Natural killer cell (primary cell): Measurements from ENCODE around the gene FHOD3. TPM values are rescaled to one million over a fixed set of nuclear protein-coding genes. Genes with fewer than 3 reads are reported as not detected.

ENCODE experiments used
- ATAC-seq, 3 donors: fragments of 150-1000 bp in 2 of 3; fragments of 200-7000 bp in 1 of 3; cut with Tn5 transposase; 1 replicate in 1 of 3; 2 replicates in 2 of 3; pipeline ENCODE4 v1.10.0; 2021; ENCODE audit warnings: mild to moderate bottlenecking in 2 of 3, moderate library complexity in 2 of 3
- DNase-seq, 2 donors: peaks; one replicate each; pipeline versions ENCODE4 v3.0.0 to v3.0.0-alpha.2; 2013 to 2021; ENCODE audit warnings: mixed read lengths in 1 of 2
- H3K27ac ChIP-seq: one replicate; pipeline ENCODE4 v1.5.1; 2013; ENCODE audit warnings: mild to moderate bottlenecking, low read length
- H3K27me3 ChIP-seq: one replicate; pipeline ENCODE4 v1.6.1; 2013; ENCODE audit warnings: low read length; ENCODE audit not compliant: control insufficient read depth, insufficient read depth
- H3K36me3 ChIP-seq: one replicate; pipeline ENCODE4 v1.6.1; 2013; ENCODE audit warnings: low read length; ENCODE audit not compliant: control insufficient read depth, insufficient read depth
- H3K4me1 ChIP-seq: one replicate; pipeline ENCODE4 v1.6.1; 2013; ENCODE audit warnings: low read length; ENCODE audit not compliant: control insufficient read depth, insufficient read depth
- H3K4me3 ChIP-seq: one replicate; pipeline ENCODE4 v1.5.1; 2013; ENCODE audit warnings: low read length
- H3K9me3 ChIP-seq: one replicate; pipeline ENCODE4 v1.6.1; 2013; ENCODE audit warnings: low read length; ENCODE audit not compliant: control insufficient read depth, insufficient read depth
- H3K27ac Mint-ChIP-seq, 2 donors: one replicate each; pipeline ENCODE4 v1.8.0; 2022; ENCODE audit warnings: mild to moderate bottlenecking in 2 of 2, mixed read lengths in 2 of 2, moderate library complexity in 1 of 2
- H3K27me3 Mint-ChIP-seq, 2 donors: one replicate each; pipeline ENCODE4 v1.8.0; 2022; ENCODE audit warnings: low read depth in 2 of 2, mixed read lengths in 2 of 2
- H3K36me3 Mint-ChIP-seq: one replicate; pipeline ENCODE4 v1.8.0; 2022; ENCODE audit warnings: mixed read lengths
- H3K4me1 Mint-ChIP-seq, 2 donors: one replicate each; pipeline ENCODE4 v1.8.0; 2022; ENCODE audit warnings: mixed read lengths in 2 of 2
- H3K4me3 Mint-ChIP-seq: one replicate; pipeline ENCODE4 v1.8.0; 2022; ENCODE audit warnings: mild to moderate bottlenecking, moderate library complexity, mixed read lengths
- H3K9me3 Mint-ChIP-seq, 2 donors: one replicate each; pipeline ENCODE4 v1.8.0; 2022; ENCODE audit warnings: mixed read lengths in 2 of 2
- WGBS: methylation state at CpG from one replicate; pipeline ENCODE4 v1.1.7; 2013; ENCODE audit warnings: missing lambda C conversion rate; ENCODE audit not compliant: insufficient coverage; 5-methylcytosine and 5-hydroxymethylcytosine counted together
- intact Hi-C: fragments of 100-400 bp; cut with micrococcal nuclease; formaldehyde crosslinking; loops from one replicate; pipeline ENCODE4 v1.14.2; 2022
- total RNA-seq, 4 donors: library from RNA; stranded (reverse); fragments of 120-200 nt in 1 of 4; gene quantifications; one replicate each; pipeline versions ENCODE4 v1.2.3 to v1.2.4, GENCODE V29; 2013 to 2022
- TF ChIP-seq, protein P1 (sequence below): fragments of 200-600 bp; IDR thresholded peaks from one replicate; pipeline ENCODE4 v1.8.0; 2022; ENCODE audit warnings: antibody characterized with exemption

Gene FHOD3
- total RNA-seq, 3 donors from 2014 or later (not counting 1 experiment from before 2014, with no cell fraction given), result not detected

DNA sequence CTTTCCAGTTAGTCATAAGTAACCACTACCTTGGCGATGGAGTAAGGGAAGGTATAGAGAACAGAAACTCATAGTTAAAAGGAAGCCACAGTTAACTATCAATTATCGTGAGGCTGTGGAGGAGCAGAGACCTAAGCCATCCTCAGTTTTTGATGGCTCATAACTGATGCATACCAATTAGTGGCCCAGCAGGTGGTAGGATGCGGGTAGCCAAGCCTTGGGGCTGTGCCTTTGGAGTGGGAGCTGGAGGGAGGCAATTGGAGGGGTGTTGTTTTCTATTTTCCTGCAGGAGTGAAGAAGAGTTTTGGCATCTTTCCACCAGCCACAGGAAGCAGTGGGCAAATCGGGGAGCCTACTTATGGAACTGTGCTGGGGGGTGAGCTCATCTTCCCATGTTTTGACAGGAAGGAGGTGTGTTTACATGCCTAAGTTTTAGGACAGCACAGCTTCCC is 336.5 kb downstream of the FHOD3 start:
- Histone ChIP-seq H3K36me3 (no peaks in the 10 kb centered on the region), H3K4me3 (no peak overlapping the region), H3K27me3 (no peaks in the 10 kb centered on the region), H3K4me1 (no peaks in the 10 kb centered on the region), H3K9me3 (no peaks in the 10 kb centered on the region), H3K27ac (no peak overlapping the region)
- Mint-ChIP-seq H3K36me3 (no peaks in the 10 kb centered on the region), H3K4me3 (no peak overlapping the region), H3K4me1 (no peaks in the 10 kb centered on the region), H3K9me3 (peaks cover 0 to 3% of the 10 kb centered on the region in 2 donors), H3K27ac (no peak overlapping the region), H3K27me3 (peaks cover 6 to 7% of the 10 kb centered on the region in 2 donors)
- ATAC-seq (no peak), DNase-seq (no peak)
- intact Hi-C loops, result no loop called here
- 70% methylated on average over 4 of the region's 4 CpGs for WGBS
- TF ChIP-seq, protein P1, sequence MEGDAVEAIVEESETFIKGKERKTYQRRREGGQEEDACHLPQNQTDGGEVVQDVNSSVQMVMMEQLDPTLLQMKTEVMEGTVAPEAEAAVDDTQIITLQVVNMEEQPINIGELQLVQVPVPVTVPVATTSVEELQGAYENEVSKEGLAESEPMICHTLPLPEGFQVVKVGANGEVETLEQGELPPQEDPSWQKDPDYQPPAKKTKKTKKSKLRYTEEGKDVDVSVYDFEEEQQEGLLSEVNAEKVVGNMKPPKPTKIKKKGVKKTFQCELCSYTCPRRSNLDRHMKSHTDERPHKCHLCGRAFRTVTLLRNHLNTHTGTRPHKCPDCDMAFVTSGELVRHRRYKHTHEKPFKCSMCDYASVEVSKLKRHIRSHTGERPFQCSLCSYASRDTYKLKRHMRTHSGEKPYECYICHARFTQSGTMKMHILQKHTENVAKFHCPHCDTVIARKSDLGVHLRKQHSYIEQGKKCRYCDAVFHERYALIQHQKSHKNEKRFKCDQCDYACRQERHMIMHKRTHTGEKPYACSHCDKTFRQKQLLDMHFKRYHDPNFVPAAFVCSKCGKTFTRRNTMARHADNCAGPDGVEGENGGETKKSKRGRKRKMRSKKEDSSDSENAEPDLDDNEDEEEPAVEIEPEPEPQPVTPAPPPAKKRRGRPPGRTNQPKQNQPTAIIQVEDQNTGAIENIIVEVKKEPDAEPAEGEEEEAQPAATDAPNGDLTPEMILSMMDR, result no peak

DNA sequence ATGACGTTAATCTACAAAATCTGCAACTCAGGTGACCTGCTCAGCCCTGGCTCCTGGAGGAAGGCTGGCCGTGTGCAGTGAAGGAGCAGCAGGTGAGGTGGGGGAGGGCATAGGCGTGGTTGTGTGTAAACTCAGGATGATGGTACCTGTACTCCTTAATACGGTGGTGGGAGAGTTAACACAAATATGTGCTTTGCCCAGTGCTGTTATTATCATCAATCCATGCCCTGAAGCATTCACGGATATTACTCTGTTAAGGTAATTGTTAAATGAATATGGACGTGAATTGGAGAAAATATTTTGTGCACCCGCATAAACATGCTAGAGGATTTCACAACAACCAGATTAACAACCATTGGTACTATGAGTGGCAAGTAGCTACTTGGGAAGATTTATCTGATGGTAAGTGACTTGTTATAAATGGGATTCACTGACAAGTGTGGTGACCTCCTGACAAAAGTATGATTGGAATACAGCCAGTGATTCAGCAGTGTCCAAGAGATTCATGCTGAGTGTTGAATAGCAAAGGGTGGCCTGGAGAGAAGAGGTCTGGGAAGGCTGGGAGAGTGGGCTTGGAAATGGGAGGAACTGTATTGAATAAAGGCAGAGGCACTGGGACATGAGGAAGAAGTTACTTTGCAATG is 337.2 kb downstream of the FHOD3 start:
- H3K36me3 Mint-ChIP-seq, result no peaks in the 10 kb centered on the region
- Histone ChIP-seq H3K27ac (no peak overlapping the region), H3K36me3 (no peaks in the 10 kb centered on the region), H3K9me3 (no peaks in the 10 kb centered on the region), H3K4me1 (no peaks in the 10 kb centered on the region), H3K4me3 (no peak overlapping the region), H3K27me3 (no peaks in the 10 kb centered on the region)
- DNase-seq, result no peak
- H3K27ac Mint-ChIP-seq, result no peak overlapping the region
- intact Hi-C loops, result no loop called here
- 85% methylated on average over 5 of the region's 7 CpGs for WGBS
- TF ChIP-seq, protein P1, result no peak
- H3K9me3 Mint-ChIP-seq, result no peaks in the 10 kb centered on the region
- no peaks in the 10 kb centered on the region for H3K4me1 Mint-ChIP-seq
- ATAC-seq, result no peak
- peaks cover 6 to 7% of the 10 kb centered on the region in 2 donors for H3K27me3 Mint-ChIP-seq
- H3K4me3 Mint-ChIP-seq, result no peak overlapping the region

DNA sequence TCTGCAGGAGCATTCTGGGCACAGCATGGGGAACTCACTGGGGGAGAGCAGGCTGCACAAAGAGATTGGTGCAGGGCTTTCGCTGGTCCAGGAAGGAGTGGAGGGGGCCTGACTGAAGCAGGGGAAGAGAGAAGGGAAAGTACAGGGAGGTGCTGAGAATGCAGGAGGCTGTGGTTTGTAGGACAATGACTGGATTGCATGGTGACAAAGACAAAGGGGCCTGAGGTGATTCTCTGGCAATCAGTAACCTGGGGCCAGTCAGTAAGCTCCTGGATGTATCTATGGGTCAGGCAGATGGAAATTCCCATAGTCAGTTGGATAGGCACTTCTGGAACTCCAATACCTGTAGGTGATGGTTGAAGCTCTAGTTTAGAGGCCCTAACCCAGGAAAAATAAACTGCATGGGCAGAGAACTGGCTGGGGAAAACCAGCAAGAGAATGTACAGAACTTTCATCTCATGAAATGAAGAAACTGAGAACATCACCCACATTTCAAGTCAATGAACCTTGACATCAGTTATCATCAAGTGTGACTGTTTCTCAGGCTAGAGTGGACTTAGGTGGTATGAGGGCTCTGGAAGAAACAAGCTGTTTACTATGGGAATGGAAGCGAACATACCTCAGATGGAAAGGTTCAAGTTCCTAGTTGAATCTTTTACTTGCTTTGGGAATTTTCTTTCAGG is 338.0 kb downstream of the FHOD3 start:
- H3K9me3 ChIP-seq, result no peaks in the 10 kb centered on the region
- H3K4me3 Mint-ChIP-seq, result no peak overlapping the region
- H3K27ac ChIP-seq, result no peak overlapping the region
- H3K27me3 Mint-ChIP-seq, result peaks cover 6 to 7% of the 10 kb centered on the region in 2 donors
- no peak overlapping the region for H3K4me3 ChIP-seq
- H3K27me3 ChIP-seq, result no peaks in the 10 kb centered on the region
- ATAC-seq, result no peak
- no peaks in the 10 kb centered on the region for H3K4me1 Mint-ChIP-seq
- H3K9me3 Mint-ChIP-seq, result no peaks in the 10 kb centered on the region
- no peaks in the 10 kb centered on the region for H3K36me3 ChIP-seq
- TF ChIP-seq, protein P1, result no peak
- intact Hi-C loops, result no loop called here
- DNase-seq, result no peak
- no peak overlapping the region for H3K27ac Mint-ChIP-seq
- no peaks in the 10 kb centered on the region for H3K4me1 ChIP-seq
- H3K36me3 Mint-ChIP-seq, result no peaks in the 10 kb centered on the region
- WGBS, result 81% methylated on average over 2 of the region's 2 CpGs
